ENCODE data around the gene S100B. TPM values are rescaled to one million over a fixed set of nuclear protein-coding genes. Genes with fewer than 3 reads are reported as not detected.

S100B gene
- not detected in 2 replicates for total RNA-seq

GRCh38 chr21:46604975-46605766, at the start of gene S100B:
TSS of gene S100B (minus strand) at chr21:46605082. CDS start at chr21:46602415, 2,667 bp downstream.

GRCh38 chr21:46635324-46636180, 30.7 kb upstream of the S100B start, which contains the start of gene PRMT2:
TSS of gene PRMT2 (plus strand) at chr21:46635674. CDS start at chr21:46636952, 1,278 bp downstream.

Other genes with a start within 250 kb of the S100B start
- 27.6 and 28.1 TPM in 2 replicates for gene DIP2A, start 146.2 kb downstream of the S100B start, total RNA-seq
- gene PRMT2, start 30.6 kb upstream of the S100B start, total RNA-seq, result 130 and 175 TPM in 2 replicates